HFF-Myc (cell line): ENCODE data around the gene TTYH1.

Source experiments
- DNase-seq: peaks from one replicate; pipeline ENCODE4 v3.0.0-alpha.2; 2011; ENCODE audit warnings: low read depth; ENCODE audit errors: extremely low read depth
- H3K4me3 ChIP-seq: replicated peaks from 2 replicates; pipeline ENCODE4 v1.5.1; 2011; ENCODE audit warnings: low read depth, mild to moderate bottlenecking, control low read depth, low read length
- TF ChIP-seq, protein P1 (sequence below): IDR thresholded peaks from 2 replicates; pipeline ENCODE4 v1.5.1; 2012; ENCODE audit warnings: mild to moderate bottlenecking, low read depth, low read length, control low read depth; ENCODE audit errors: missing control alignments

Gene TTYH1

DNA sequence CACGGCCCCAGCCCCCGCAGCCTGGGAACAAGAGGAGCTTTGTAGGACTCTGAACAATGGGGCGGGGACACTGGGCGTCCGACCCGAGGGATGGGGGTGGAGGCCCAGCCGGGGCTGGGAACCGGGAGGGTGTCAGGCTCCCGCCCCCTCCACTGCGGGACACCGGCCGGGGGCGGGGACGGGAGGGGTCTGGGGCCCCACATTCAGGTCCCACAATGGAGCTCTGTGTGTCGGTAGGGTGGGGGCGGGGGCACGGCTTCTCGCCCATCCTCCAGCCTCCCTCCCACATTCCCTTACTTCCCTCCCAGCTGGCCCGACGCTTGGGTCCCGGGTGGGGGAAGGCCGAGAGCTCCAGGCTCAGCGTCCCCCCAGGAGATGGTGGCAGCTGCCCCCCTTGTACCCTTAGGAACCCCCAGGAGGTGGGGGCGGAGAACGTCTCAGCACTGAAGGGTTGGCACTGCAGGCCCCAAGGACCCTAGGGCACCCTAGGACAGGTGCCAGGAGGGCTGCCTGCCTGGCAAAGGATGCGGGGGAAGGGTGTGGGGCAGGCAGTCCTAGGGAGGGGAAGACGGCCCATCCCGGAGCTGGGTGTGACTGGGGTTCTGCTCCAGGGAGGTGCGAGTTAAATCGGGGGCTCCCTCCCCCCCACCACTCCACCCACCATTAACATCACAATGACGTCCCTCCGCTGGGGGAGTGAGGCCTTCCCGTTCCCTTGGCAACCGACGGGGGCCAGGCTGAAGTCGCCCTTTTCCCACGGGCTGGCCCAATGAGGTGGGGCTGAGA, 5.3 kb downstream of the TTYH1 start:
- H3K4me3 ChIP-seq: no peak overlapping the region
- TF ChIP-seq, protein P1, sequence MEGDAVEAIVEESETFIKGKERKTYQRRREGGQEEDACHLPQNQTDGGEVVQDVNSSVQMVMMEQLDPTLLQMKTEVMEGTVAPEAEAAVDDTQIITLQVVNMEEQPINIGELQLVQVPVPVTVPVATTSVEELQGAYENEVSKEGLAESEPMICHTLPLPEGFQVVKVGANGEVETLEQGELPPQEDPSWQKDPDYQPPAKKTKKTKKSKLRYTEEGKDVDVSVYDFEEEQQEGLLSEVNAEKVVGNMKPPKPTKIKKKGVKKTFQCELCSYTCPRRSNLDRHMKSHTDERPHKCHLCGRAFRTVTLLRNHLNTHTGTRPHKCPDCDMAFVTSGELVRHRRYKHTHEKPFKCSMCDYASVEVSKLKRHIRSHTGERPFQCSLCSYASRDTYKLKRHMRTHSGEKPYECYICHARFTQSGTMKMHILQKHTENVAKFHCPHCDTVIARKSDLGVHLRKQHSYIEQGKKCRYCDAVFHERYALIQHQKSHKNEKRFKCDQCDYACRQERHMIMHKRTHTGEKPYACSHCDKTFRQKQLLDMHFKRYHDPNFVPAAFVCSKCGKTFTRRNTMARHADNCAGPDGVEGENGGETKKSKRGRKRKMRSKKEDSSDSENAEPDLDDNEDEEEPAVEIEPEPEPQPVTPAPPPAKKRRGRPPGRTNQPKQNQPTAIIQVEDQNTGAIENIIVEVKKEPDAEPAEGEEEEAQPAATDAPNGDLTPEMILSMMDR: no peak
- no peak for DNase-seq

DNA sequence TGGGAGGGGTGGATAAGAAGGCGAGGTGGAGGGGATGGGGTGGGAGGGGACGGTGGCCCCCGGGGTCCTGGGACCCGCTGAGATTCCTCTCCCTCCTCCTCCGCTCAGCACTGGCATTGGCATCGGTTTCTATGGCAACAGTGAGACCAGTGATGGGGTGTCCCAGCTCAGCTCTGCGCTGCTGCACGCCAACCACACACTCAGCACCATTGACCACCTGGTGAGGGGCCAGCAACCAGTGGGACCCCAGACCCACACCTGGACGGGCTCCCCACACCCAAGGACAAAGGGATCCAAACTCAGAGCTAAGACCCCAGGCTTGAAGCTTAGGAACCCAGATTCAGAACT, 5.9 kb downstream of the TTYH1 start:
- TF ChIP-seq, protein P1: no peak
- no peak overlapping the region for H3K4me3 ChIP-seq
- DNase-seq: no peak

DNA sequence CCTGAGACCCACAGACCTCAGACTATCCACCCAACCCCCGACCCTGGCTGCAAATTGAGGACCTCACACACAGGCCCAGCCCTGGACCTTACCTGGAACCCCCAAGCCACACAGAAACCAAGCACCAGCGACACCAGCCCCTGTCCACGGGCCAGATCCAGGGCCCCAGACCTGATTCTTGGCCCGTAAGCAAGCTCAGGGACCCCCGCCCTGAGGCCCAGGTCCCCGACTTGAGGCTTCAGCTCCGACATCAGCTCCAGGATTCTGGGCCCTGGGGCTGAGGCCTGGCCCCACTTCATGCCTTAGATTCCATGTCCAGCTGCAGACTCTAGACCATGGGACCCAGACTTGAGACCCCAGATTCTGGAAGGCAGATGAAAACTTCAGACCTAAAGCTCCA, 6.3 kb downstream of the TTYH1 start:
- TF ChIP-seq, protein P1: no peak

DNA sequence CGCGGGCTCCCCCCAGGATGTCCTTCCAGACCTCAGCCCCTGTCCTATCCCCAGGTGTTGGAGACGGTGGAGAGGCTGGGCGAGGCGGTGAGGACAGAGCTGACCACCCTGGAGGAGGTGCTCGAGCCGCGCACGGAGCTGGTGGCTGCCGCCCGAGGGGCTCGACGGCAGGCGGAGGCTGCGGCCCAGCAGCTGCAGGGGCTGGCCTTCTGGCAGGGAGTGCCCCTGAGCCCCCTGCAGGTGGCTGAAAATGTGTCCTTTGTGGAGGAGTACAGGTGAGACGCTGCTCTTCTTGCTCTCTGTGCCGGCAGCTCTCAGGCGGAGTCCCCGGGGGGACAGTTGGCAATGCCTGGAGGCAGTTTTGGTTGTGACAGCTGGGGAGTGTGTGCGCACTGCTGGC, 6.9 kb downstream of the TTYH1 start:
- TF ChIP-seq, protein P1: no peak
- no peak overlapping the region for H3K4me3 ChIP-seq
- DNase-seq: no peak

More for the DNA sequence above, 6.3 kb downstream of the TTYH1 start:
- H3K4me3 ChIP-seq: no peak overlapping the region
- no peak for DNase-seq

DNA sequence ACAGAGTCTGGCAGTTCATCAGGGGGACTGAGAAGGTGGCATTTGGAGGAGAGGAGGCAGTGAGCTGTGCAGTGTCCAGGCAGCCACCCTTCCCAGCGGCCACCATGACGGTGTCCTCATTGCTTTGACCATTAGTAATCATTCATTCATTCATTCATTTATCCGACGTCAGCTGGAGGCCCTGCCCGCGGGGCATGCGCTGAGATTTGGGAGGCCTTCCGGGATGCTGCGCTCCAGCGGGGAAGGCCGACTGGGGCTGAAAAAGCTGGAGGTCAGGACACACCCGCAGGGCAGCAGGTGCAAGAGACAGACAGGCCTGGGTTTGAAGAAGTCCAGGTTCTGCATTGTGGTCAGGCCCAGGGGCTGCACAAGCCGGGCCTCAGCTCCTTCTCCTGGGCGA, 8.9 kb downstream of the TTYH1 start:
- H3K4me3 ChIP-seq: no peak overlapping the region
- TF ChIP-seq, protein P1: no peak
- DNase-seq: no peak

DNA sequence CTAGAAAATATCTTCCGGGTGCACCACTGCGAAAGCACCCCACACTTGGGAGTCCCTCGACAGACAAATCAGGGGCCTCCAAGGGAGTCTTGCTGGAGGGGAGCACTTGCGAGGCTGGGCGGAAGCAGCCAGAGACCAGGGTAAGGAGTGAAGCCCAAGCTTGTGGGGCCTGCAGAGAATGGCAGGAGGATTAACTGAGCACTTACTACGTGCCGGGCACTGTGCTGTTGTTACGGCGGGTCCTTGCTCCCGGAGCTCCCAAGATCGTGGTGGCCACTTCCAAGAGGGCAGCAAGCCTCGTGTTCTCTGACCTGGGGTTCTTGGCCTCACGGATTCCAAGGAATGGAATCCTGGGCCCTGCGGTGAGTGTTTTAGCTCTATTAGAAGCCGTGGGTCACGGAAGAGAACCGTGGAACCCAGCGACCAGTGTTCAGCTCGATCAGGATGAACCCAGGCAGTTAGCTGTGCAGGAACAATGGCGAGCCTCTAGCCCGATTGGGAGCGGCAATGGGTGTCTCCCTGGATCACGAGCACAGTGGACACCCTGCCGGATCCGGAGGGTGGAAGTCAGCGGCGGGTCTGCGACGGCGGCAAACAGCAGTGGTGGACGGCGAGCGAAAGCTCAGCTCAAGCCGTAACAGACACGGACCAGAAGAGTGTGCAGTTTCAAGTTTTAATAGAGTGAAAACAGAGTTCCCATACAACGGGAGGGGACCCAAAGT, 9.6 kb downstream of the TTYH1 start:
- TF ChIP-seq, protein P1: no peak
- no peak overlapping the region for H3K4me3 ChIP-seq
- no peak for DNase-seq
